Right atrium auricular region (tissue), 2 donors: Measurements from ENCODE around the gene ARHGAP44. TPM values are rescaled to one million over a fixed set of nuclear protein-coding genes. Genes with fewer than 3 reads are reported as not detected.

Experiments used
- DNase-seq: peaks from one replicate; pipeline ENCODE4 v3.0.0-alpha.2; 2019; ENCODE audit warnings: low spot score
- H3K27ac ChIP-seq, 2 donors: fragments of 200-600 bp; sonication (generic); 1 replicate in 1 of 2; 2 replicates in 1 of 2; pipeline ENCODE4 v1.5.1; 2016 to 2019
- H3K27me3 ChIP-seq, 2 donors: fragments of 200-600 bp; sonication (generic); one replicate each; pipeline versions ENCODE4 v1.5.1 to v1.6.0; 2017 to 2019
- H3K36me3 ChIP-seq: fragments of 200-600 bp; sonication (generic); one replicate; pipeline ENCODE4 v1.5.1; 2016
- H3K4me1 ChIP-seq, 2 donors: fragments of 200-600 bp; sonication (generic); one replicate each; pipeline versions ENCODE4 v1.5.1 to v1.6.0; 2017 to 2019
- H3K4me3 ChIP-seq, 2 donors: fragments of 200-600 bp; sonication (generic); 1 replicate in 1 of 2; 2 replicates in 1 of 2; pipeline ENCODE4 v1.5.1; 2017 to 2019; ENCODE audit warnings: mild to moderate bottlenecking in 1 of 2, moderate library complexity in 1 of 2
- H3K9me3 ChIP-seq, 2 donors: fragments of 200-600 bp; sonication (generic); one replicate each; pipeline ENCODE4 v1.5.1; 2019
- total RNA-seq, 2 donors: library from RNA; depleted of rRNA; stranded (reverse); fragments of >200 nt; gene quantifications; one replicate each; pipeline ENCODE4 v1.1.0, GENCODE V29; 2016
- TF ChIP-seq, protein P1 (sequence below), 2 donors: fragments of 200-600 bp; sonication (generic); IDR thresholded peaks; one replicate each; pipeline ENCODE4 v1.5.1; 2019; ENCODE audit warnings: antibody characterized with exemption in 2 of 2

The ARHGAP44 gene
- total RNA-seq, 2 donors from 2014 or later = 7.8 to 12.2 TPM

DNA sequence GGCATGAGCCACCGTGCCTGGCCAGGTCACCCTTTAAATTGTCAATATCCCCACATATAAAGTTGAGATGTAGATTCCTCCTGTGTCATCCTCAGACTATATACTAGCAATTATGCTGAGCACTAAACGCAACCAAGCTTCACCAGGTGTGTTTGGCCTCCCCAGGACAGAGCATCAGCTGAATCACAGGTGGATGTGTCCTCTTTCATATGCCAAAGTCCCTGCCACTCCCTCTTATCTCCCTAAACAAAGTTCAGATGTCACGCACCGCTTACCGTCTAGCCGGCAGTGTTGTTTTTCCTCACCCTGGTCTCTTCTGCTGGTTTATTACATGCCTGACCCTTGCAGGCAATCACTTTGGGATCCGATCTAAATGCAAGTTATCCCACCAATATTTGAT is 43.8 kb upstream of the ARHGAP44 start:
- Histone ChIP-seq H3K9me3 (no peaks in the 10 kb centered on the region), H3K4me1 (peaks cover 0 to 7% of the 10 kb centered on the region in 2 donors), H3K27ac (peak overlapping the region in 1 of 2 donors; percentile 82), H3K4me3 (no peak overlapping the region), H3K27me3 (no peaks in the 10 kb centered on the region), H3K36me3 (peaks cover 30% of the 10 kb centered on the region)
- TF ChIP-seq, protein P1, sequence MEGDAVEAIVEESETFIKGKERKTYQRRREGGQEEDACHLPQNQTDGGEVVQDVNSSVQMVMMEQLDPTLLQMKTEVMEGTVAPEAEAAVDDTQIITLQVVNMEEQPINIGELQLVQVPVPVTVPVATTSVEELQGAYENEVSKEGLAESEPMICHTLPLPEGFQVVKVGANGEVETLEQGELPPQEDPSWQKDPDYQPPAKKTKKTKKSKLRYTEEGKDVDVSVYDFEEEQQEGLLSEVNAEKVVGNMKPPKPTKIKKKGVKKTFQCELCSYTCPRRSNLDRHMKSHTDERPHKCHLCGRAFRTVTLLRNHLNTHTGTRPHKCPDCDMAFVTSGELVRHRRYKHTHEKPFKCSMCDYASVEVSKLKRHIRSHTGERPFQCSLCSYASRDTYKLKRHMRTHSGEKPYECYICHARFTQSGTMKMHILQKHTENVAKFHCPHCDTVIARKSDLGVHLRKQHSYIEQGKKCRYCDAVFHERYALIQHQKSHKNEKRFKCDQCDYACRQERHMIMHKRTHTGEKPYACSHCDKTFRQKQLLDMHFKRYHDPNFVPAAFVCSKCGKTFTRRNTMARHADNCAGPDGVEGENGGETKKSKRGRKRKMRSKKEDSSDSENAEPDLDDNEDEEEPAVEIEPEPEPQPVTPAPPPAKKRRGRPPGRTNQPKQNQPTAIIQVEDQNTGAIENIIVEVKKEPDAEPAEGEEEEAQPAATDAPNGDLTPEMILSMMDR (IDR thresholded peaks at IDR 0.05) = no peak
- DNase-seq = no peak

DNA sequence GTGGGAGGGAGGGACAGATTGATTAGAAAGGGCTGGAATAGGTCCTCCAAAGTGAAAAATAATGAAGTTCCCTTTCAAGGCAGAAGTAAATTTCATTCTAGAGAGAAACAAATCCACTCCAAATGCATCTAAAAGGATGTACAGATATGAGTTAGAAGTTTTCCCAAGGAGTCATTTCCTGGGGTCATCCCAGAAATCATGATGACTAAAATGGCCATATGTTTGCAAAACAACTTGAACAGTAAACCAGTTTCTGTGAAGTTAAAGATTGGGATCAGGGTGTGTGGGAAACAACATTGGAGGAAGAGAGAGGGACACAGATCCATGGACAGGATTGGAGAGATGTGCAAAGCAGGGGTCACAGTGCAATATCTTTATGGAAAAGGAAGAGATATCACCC is 32.5 kb upstream of the ARHGAP44 start:
- Histone ChIP-seq H3K9me3 (no peaks in the 10 kb centered on the region), H3K36me3 (peaks cover 81% of the 10 kb centered on the region), H3K27me3 (no peaks in the 10 kb centered on the region), H3K4me1 (no peaks in the 10 kb centered on the region), H3K4me3 (no peak overlapping the region), H3K27ac (no peak overlapping the region)
- TF ChIP-seq, protein P1 (IDR thresholded peaks at IDR 0.05) = no peak
- no peak for DNase-seq

DNA sequence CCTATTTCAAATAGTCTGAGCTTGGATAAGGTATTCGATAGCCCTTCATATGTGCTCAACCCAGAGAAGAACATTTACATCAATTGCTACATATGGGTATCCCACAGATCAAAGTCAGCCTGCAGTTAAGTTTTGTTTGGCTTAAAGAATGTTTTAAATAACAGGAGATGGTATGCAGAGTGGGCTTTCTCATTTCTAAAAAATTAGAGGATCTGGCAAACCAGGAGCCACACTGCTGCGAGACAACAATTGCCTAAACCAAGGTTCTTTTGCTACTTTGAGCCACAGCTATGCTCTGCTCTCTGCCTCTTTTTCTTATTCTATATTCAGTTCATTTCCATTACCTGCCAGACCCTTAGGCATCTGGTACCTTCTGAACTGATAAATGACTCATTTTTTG is 30.2 kb upstream of the ARHGAP44 start:
- H3K4me1 ChIP-seq = no peaks in the 10 kb centered on the region
- H3K27ac ChIP-seq = no peak overlapping the region
- TF ChIP-seq, protein P1 (IDR thresholded peaks at IDR 0.05) = no peak
- H3K27me3 ChIP-seq = no peaks in the 10 kb centered on the region
- H3K4me3 ChIP-seq = no peak overlapping the region
- peaks cover 73% of the 10 kb centered on the region for H3K36me3 ChIP-seq
- no peak for DNase-seq
- no peaks in the 10 kb centered on the region for H3K9me3 ChIP-seq

DNA sequence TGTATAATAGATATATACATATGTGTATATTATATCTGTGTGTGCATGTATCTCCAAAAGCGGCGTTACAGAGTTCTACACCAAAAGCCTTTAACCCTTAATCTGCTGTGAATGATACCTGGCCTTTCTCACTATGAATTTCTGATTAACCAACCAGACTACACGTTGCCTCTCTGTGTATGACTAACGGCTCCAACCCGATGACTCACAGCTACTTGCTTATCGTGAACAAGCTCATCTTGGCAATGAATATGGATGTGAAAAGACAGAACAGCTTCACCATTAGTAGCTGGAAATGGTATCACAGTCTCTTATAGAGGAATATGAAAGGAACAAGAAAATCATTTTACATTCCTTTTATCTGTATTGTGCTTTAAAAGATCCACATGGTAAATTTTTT is 23.8 kb upstream of the ARHGAP44 start:
- H3K27ac ChIP-seq = peak overlapping the region in 1 of 2 donors; percentile 21
- peak; percentile 68 for DNase-seq
- TF ChIP-seq, protein P1 (IDR thresholded peaks at IDR 0.05) = no peak
- peaks cover 20% of the 10 kb centered on the region for H3K36me3 ChIP-seq
- H3K27me3 ChIP-seq = no peaks in the 10 kb centered on the region
- peaks cover 0 to 10% of the 10 kb centered on the region in 2 donors for H3K4me1 ChIP-seq
- no peak overlapping the region for H3K4me3 ChIP-seq
- no peaks in the 10 kb centered on the region for H3K9me3 ChIP-seq

DNA sequence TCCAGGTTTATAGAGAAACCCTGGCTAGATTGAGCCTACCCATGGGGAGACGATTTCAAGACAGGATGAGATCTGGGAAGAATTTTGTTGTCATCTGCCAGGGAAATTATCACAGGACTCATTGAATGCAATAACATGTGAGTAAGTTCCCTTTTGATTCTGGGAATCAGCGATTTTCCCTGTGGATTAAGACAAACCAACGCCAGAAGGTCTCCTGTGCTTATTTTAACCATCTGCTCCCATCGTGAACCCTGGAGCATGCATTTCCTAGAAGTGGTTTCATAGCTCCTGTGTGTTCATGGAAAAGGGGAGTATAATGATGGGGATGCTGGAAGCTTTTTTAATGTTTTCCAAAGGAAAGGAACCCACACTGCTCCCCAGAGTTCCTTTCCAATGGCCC is 21.0 kb upstream of the ARHGAP44 start:
- H3K4me3 ChIP-seq = no peak overlapping the region
- DNase-seq = no peak
- peaks cover 6% of the 10 kb centered on the region for H3K36me3 ChIP-seq
- H3K4me1 ChIP-seq = peaks cover 0 to 10% of the 10 kb centered on the region in 2 donors
- H3K27me3 ChIP-seq = no peaks in the 10 kb centered on the region
- H3K27ac ChIP-seq = no peak overlapping the region
- H3K9me3 ChIP-seq = no peaks in the 10 kb centered on the region
- TF ChIP-seq, protein P1 (IDR thresholded peaks at IDR 0.05) = no peak

DNA sequence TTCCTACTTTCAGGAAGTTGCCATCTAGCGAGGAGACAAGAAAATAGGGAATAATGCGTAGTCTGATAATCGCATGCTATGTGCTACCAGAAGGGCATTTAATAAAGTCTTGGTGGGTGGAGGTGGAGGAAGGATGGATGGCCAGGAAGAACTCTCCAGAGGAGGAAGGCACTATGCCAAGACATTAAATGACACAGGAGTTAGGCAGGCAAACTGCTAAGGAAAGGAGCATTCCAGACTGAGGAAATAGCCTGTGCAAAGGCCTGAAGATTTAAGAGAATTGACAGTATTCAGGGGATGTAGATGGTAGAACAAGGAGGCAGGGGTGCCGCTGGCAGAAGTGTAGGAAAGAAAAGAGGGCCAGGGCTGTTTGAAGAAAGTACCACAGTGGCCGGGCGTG is 19.3 kb upstream of the ARHGAP44 start:
- H3K27me3 ChIP-seq = no peaks in the 10 kb centered on the region

More for the DNA sequence above, 19.3 kb upstream of the ARHGAP44 start:
- no peak for DNase-seq
- no peaks in the 10 kb centered on the region for H3K36me3 ChIP-seq
- no peak overlapping the region for H3K4me3 ChIP-seq
- no peaks in the 10 kb centered on the region for H3K9me3 ChIP-seq
- H3K4me1 ChIP-seq = peaks cover 0 to 10% of the 10 kb centered on the region in 2 donors
- no peak overlapping the region for H3K27ac ChIP-seq
- TF ChIP-seq, protein P1 (IDR thresholded peaks at IDR 0.05) = no peak
